ENCODE data around the gene CAMTA1.

Gene CAMTA1

GRCh38 chr1:7258589-7259135 is 473.4 kb downstream of the CAMTA1 start:
- no peak for DNase-seq (ENCODE audit: extremely low spot score)
- POLR2A ChIA-PET: interaction anchor here (1.0 kb wide), 1 partner anchor 27 kb away, joined by 4 read pairs; no protein-coding TSS in a partner anchor
- TF ChIP-seq L3MBTL2 (conservative IDR thresholded peaks at IDR 0.05) (no peak), CTBP1 (IDR thresholded peaks at IDR 0.05; ENCODE audit: borderline replicate concordance) (no peak), HDGF (IDR thresholded peaks at IDR 0.05; ENCODE audit: borderline replicate concordance) (no peak), PKNOX1 (IDR thresholded peaks at IDR 0.05) (no peak), FOXM1 (IDR thresholded peaks at IDR 0.05; ENCODE audit: borderline replicate concordance) (no peak), ELF4 (IDR thresholded peaks at IDR 0.05) (no peak), ZNF384 (IDR thresholded peaks at IDR 0.05) (no peak), FOXK2 (IDR thresholded peaks at IDR 0.05) (no peak), TARDBP (IDR thresholded peaks at IDR 0.05) (no peak), SUZ12 (IDR thresholded peaks at IDR 0.05) (no peak), LEF1 (IDR thresholded peaks at IDR 0.05; ENCODE audit: borderline replicate concordance) (no peak), SP1 (IDR thresholded peaks at IDR 0.05) (no peak), BHLHE40 (IDR thresholded peaks at IDR 0.05; ENCODE audit: borderline replicate concordance) (no peak), ARNT (IDR thresholded peaks at IDR 0.05) (no peak), FOXA1 (IDR thresholded peaks at IDR 0.05) (no peak), NFRKB (IDR thresholded peaks at IDR 0.05) (no peak)
- CTCF ChIA-PET: no interaction called here

DNA sequence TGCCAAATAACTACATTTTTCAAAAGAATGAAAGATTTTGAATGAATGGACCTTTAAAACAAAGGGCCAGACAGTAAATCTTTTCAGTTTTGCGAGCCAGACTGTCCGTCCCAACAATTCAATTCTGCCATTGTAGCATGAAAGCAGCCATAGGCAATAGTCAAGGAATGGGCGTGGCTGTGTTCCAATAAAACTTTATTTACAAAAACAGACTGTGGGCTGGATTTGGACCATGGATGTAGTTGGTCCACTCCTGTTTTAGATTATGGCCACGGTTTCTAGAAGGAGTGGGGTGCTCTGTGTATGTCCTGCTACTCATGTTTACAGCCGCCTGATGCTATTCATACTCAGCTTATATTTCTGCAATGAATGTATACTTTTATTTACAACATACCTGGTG is 474.7 kb downstream of the CAMTA1 start:
- TF ChIP-seq CTBP1 (IDR thresholded peaks at IDR 0.05; ENCODE audit: borderline replicate concordance): no peak
- TF ChIP-seq LEF1 (IDR thresholded peaks at IDR 0.05; ENCODE audit: borderline replicate concordance): no peak
- TF ChIP-seq TARDBP (IDR thresholded peaks at IDR 0.05): no peak
- no peak for TF ChIP-seq ZNF384 (IDR thresholded peaks at IDR 0.05)
- no peak for TF ChIP-seq BHLHE40 (IDR thresholded peaks at IDR 0.05; ENCODE audit: borderline replicate concordance)
- no peak for TF ChIP-seq SUZ12 (IDR thresholded peaks at IDR 0.05)
- TF ChIP-seq PKNOX1 (IDR thresholded peaks at IDR 0.05): no peak
- TF ChIP-seq L3MBTL2 (conservative IDR thresholded peaks at IDR 0.05): no peak
- TF ChIP-seq ELF4 (IDR thresholded peaks at IDR 0.05): no peak
- TF ChIP-seq HDGF (IDR thresholded peaks at IDR 0.05; ENCODE audit: borderline replicate concordance): no peak
- no peak for TF ChIP-seq FOXM1 (IDR thresholded peaks at IDR 0.05; ENCODE audit: borderline replicate concordance)
- no peak for TF ChIP-seq FOXK2 (IDR thresholded peaks at IDR 0.05)
- TF ChIP-seq NFRKB (IDR thresholded peaks at IDR 0.05): no peak
- no peak for TF ChIP-seq FOXA1 (IDR thresholded peaks at IDR 0.05)
- TF ChIP-seq SP1 (IDR thresholded peaks at IDR 0.05): no peak
- TF ChIP-seq ARNT (IDR thresholded peaks at IDR 0.05): no peak
- ChIA-PET POLR2A (no interaction called here), CTCF (no interaction called here)
- no peak for DNase-seq (ENCODE audit: extremely low spot score)

GRCh38 chr1:7261490-7261889 is 476.2 kb downstream of the CAMTA1 start:
- POLR2A ChIA-PET: no interaction called here
- CTCF ChIA-PET: no interaction called here
- TF ChIP-seq PKNOX1 (IDR thresholded peaks at IDR 0.05) (no peak), SUZ12 (IDR thresholded peaks at IDR 0.05) (no peak), ARNT (IDR thresholded peaks at IDR 0.05) (no peak), LEF1 (IDR thresholded peaks at IDR 0.05; ENCODE audit: borderline replicate concordance) (no peak), SP1 (IDR thresholded peaks at IDR 0.05) (no peak), HDGF (IDR thresholded peaks at IDR 0.05; ENCODE audit: borderline replicate concordance) (no peak), ZNF384 (IDR thresholded peaks at IDR 0.05) (no peak), CTBP1 (IDR thresholded peaks at IDR 0.05; ENCODE audit: borderline replicate concordance) (no peak), TARDBP (IDR thresholded peaks at IDR 0.05) (no peak)
- DNase-seq (ENCODE audit: extremely low spot score): no peak

DNA sequence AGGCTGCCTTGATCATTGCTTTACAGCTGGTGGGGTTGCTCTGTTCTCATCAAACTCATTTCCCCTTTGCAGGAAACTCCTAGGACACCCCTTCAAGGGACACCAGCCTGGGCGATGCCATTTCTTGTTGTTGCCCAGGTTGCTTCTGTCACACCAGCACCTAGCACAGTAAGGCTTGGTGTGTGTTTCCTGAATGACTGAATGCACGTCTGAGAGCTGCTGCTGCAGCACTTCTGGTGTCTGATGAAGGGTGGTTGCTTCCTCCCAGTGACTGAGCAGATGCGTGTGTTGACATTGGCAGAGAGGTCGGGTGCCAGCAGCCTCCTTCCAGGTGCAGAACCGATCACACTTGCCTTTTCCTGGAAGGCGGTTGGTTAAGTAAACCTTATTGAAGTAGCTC is 477.4 kb downstream of the CAMTA1 start:
- ChIA-PET POLR2A (no interaction called here), CTCF (interaction anchor here (0.9 kb wide), 1 partner anchor 299 kb away, joined by 6 read pairs; no protein-coding TSS in a partner anchor)
- TF ChIP-seq ARNT (IDR thresholded peaks at IDR 0.05) (no peak), SUZ12 (IDR thresholded peaks at IDR 0.05) (no peak), TARDBP (IDR thresholded peaks at IDR 0.05) (no peak), ZNF384 (IDR thresholded peaks at IDR 0.05) (no peak), ELF4 (IDR thresholded peaks at IDR 0.05) (no peak)
- DNase-seq (ENCODE audit: extremely low spot score): no peak

DNA sequence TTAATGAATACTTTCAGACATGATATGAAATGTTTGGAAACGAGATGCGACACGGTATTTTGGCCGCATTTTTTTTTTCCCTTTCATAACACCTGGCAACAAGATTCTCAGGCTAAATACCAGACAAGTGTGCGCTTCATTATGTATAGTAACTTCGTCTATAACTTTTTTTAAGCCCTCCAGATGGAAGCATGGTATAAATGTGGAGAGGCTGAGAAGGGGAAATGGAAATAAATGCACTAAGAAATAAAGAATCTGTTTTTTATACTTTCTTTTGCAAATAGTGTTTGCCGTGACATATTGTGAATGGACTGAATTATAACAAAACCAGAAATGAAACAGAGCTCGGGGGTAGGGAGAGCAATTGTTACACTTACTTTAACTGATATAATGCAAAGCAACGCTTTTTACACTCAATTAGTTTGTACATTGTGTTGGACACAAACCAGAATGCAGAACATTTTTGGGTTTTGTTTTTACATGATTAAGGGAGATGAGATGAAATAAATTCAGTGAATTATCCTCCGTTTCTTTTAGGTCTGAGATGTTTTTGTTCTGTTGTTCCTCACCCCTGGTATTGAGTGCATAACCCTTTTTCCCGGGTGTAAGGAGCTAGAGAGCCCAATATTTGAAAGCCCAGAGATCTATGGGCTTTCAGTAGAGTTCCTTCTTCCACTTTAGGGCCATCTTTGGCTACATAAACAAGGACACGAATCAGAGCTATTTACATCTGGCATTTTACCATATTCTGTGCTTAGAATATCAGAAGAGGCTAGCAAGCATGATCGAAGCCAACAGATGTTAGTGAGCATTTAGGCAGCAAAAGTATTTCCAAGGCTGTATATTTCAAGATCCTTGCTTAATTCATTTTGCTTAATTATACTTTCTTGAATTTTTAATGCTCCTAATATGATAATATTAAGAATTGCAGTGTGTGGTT is 478.0 kb downstream of the CAMTA1 start:
- DNase-seq (ENCODE audit: extremely low spot score): no peak
- no peak for TF ChIP-seq BHLHE40 (IDR thresholded peaks at IDR 0.05; ENCODE audit: borderline replicate concordance)
- ChIA-PET CTCF (interaction anchor here (0.9 kb wide), 1 partner anchor 298 kb away, joined by 6 read pairs; no protein-coding TSS in a partner anchor), POLR2A (no interaction called here)

DNA sequence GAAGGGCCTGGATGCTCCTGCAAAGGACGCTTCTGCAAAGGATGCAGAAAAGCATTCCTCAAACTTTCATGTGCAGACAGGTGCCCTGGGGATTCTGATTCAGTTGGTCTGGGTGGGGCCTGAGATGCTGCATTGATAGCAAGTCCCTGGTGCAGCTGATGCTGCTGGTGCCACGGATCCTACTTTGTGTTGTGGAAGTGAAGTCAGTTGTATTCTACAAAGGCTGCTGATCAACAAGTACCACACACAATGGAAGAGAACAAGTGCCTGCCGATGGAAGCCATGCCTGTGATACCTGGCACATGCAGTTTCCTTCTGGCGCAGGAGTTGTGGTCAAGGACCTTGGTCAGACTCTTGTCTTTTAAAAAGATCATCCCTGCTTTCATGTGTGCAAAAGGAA is 478.8 kb downstream of the CAMTA1 start:
- DNase-seq (ENCODE audit: extremely low spot score): no peak
- CTCF ChIA-PET: no interaction called here
- POLR2A ChIA-PET: no interaction called here

More for the DNA sequence above, 478.8 kb downstream of the CAMTA1 start:
- TF ChIP-seq TARDBP (IDR thresholded peaks at IDR 0.05) (no peak), FOXM1 (IDR thresholded peaks at IDR 0.05; ENCODE audit: borderline replicate concordance) (no peak), FOXK2 (IDR thresholded peaks at IDR 0.05) (no peak), SUZ12 (IDR thresholded peaks at IDR 0.05) (no peak), HDGF (IDR thresholded peaks at IDR 0.05; ENCODE audit: borderline replicate concordance) (no peak), PKNOX1 (IDR thresholded peaks at IDR 0.05) (no peak), ZNF384 (IDR thresholded peaks at IDR 0.05) (no peak), FOXA1 (IDR thresholded peaks at IDR 0.05) (no peak), ARNT (IDR thresholded peaks at IDR 0.05) (no peak)
